ENCODE data around the gene PDE4D.

DNA sequence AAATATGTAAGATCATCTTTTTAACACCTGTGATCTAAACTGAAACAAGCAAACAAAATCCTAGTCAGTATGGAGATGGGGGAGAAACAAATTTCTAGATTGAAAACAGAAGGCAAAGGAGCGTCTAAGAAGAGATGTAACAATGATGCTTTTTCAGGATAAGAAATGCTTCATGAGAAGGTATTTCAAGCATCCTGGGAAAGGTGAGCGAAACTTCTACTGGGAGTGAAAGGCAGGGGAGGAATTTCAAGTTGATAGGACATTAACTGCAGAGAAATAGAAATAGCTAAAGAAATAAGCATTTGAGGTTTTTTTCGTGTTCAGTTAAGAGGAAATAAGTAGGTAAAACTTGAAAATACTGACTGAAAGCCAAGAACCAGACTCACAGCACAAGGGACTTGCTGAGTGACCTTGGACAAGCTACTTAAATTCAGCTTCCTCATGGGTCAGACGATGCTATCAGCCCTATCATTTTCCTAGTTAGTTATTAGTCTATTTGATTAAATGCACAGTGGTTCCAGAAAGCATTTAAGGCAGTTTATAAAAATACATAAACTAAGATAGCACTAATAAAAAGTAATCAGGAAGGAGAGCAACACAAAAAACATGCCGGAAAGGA is 406.3 kb downstream of the PDE4D start:
- TF ChIP-seq POLR2A (IDR thresholded peaks at IDR 0.05), result no peak
- TF ChIP-seq, protein P1, sequence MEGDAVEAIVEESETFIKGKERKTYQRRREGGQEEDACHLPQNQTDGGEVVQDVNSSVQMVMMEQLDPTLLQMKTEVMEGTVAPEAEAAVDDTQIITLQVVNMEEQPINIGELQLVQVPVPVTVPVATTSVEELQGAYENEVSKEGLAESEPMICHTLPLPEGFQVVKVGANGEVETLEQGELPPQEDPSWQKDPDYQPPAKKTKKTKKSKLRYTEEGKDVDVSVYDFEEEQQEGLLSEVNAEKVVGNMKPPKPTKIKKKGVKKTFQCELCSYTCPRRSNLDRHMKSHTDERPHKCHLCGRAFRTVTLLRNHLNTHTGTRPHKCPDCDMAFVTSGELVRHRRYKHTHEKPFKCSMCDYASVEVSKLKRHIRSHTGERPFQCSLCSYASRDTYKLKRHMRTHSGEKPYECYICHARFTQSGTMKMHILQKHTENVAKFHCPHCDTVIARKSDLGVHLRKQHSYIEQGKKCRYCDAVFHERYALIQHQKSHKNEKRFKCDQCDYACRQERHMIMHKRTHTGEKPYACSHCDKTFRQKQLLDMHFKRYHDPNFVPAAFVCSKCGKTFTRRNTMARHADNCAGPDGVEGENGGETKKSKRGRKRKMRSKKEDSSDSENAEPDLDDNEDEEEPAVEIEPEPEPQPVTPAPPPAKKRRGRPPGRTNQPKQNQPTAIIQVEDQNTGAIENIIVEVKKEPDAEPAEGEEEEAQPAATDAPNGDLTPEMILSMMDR (IDR thresholded peaks at IDR 0.05), result no peak
